ENCODE results near the gene FNDC7. TPM values are rescaled to one million over a fixed set of nuclear protein-coding genes. Genes with fewer than 3 reads are reported as not detected.
A peak's percentile ranks its signal among the peaks of the same experiment; 100 is the strongest.

FNDC7 gene
- total and polyA plus RNA-seq, 9 of the 15 experiments (the other 6 are each of a cell fraction or from before 2014, with no cell fraction given), result not detected

DNA sequence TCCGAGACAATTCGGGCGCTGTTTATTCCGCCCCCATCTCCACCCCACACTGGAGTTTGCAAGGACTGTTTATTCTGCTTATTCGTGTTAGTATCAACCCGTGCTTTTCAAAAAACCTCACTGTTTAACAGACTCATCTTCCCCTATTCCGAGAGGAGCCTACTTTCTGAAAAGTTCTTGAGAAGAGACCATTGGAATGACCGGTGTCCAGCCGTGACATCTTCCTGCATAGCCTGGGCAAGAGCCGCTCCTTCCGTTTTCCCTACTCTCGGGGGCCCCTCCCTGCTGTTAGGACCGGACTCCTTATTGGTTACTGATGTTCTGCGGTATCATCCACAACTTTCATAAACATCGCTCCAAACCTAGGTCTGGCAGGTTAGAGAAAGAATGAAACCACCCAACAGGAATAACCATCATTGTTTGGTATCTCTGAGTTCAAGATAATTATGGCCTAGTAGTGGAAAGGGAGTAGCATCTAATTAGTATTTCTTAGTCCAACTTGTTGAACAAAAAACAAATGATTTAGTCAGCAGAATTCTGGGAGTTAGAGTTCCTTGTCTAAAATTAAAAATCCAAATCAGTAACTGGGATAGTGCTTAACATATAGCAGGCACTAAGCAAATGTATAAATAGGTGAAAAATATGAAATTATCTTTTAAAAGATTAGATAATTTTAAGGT lies 34.6 kb downstream of the FNDC7 start (continued):
- TF ChIP-seq TSHZ1 (CRISPR knock-in tag; IDR thresholded peaks at IDR 0.05) (no peak), TEAD1 (CRISPR knock-in tag; IDR thresholded peaks at IDR 0.05) (no peak), PCBP2 (IDR thresholded peaks at IDR 0.05; ENCODE audit: low read depth, low read length, poor library complexity, severe bottlenecking) (no peak), TAF1 (IDR thresholded peaks at IDR 0.05; ENCODE audit: control insufficient read depth, extremely low read depth, insufficient read depth, low read length, severe bottlenecking) (peak; percentile 70), PCBP1 (IDR thresholded peaks at IDR 0.05; ENCODE audit: low read depth, low read length, poor library complexity, severe bottlenecking) (no peak), KAT7 (CRISPR knock-in tag; IDR thresholded peaks at IDR 0.05; ENCODE audit: borderline replicate concordance) (peak; percentile 99), KAT2B (IDR thresholded peaks at IDR 0.05; ENCODE audit: low read depth, low read length) (no peak), NR2C1 (IDR thresholded peaks at IDR 0.05) (no peak), NR2C1 (tag; IDR thresholded peaks at IDR 0.05) (no peak), ZNF263 (CRISPR knock-in tag; IDR thresholded peaks at IDR 0.05; ENCODE audit: borderline replicate concordance) (no peak), RBM14 (IDR thresholded peaks at IDR 0.05; ENCODE audit: borderline replicate concordance, insufficient read depth, low read depth, low read length) (no peak), CHD1 (IDR thresholded peaks at IDR 0.05; ENCODE audit: low read length) (no peak), ZNF584 (CRISPR knock-in tag; IDR thresholded peaks at IDR 0.05; ENCODE audit: low read depth) (no peak), CREB3 (tag; conservative IDR thresholded peaks at IDR 0.05; ENCODE audit: low read depth) (no peak), C11orf30 (IDR thresholded peaks at IDR 0.05; ENCODE audit: low read depth) (peak; percentile 87)
- TF ChIP-seq, protein P1, sequence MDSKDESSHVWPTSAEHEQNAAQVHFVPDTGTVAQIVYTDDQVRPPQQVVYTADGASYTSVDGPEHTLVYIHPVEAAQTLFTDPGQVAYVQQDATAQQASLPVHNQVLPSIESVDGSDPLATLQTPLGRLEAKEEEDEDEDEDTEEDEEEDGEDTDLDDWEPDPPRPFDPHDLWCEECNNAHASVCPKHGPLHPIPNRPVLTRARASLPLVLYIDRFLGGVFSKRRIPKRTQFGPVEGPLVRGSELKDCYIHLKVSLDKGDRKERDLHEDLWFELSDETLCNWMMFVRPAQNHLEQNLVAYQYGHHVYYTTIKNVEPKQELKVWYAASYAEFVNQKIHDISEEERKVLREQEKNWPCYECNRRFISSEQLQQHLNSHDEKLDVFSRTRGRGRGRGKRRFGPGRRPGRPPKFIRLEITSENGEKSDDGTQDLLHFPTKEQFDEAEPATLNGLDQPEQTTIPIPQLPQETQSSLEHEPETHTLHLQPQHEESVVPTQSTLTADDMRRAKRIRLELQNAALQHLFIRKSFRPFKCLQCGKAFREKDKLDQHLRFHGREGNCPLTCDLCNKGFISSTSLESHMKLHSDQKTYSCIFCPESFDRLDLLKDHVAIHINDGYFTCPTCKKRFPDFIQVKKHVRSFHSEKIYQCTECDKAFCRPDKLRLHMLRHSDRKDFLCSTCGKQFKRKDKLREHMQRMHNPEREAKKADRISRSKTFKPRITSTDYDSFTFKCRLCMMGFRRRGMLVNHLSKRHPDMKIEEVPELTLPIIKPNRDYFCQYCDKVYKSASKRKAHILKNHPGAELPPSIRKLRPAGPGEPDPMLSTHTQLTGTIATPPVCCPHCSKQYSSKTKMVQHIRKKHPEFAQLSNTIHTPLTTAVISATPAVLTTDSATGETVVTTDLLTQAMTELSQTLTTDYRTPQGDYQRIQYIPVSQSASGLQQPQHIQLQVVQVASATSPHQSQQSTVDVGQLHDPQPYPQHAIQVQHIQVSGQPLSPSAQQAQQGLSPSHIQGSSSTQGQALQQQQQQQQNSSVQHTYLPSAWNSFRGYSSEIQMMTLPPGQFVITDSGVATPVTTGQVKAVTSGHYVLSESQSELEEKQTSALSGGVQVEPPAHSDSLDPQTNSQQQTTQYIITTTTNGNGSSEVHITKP (IDR thresholded peaks at IDR 0.05; ENCODE audit: partially characterized antibody), result peak; percentile 49
- TF ChIP-seq, protein P2, sequence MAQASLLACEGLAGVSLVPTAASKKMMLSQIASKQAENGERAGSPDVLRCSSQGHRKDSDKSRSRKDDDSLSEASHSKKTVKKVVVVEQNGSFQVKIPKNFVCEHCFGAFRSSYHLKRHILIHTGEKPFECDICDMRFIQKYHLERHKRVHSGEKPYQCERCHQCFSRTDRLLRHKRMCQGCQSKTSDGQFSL (CRISPR knock-in tag; IDR thresholded peaks at IDR 0.05), result no peak
- TF ChIP-seq, protein P2 (tag; IDR thresholded peaks at IDR 0.05), result no peak
